HepG2 (cell line): ENCODE data around the gene TOMM7. TPM values are rescaled to one million over a fixed set of nuclear protein-coding genes. Genes with fewer than 3 reads are reported as not detected.

ENCODE experiments used
- MEF2D ChIP-seq: sonication (generic); formaldehyde crosslinking; IDR thresholded peaks from 2 replicates; pipeline ENCODE4 v1.5.1; 2020; ENCODE audit warnings: mild to moderate bottlenecking, missing genetic modification reagents
- MEIS1 ChIP-seq: sonication (generic); formaldehyde crosslinking; IDR thresholded peaks from 2 replicates; pipeline ENCODE4 v1.9.0; 2021; ENCODE audit warnings: mild to moderate bottlenecking, missing genetic modification reagents, moderate library complexity, borderline replicate concordance
- RFXANK ChIP-seq: IDR thresholded peaks from 2 replicates; pipeline ENCODE4 v1.6.1; 2016
- SIX1 ChIP-seq: sonication (generic); formaldehyde crosslinking; IDR thresholded peaks from 2 replicates; pipeline ENCODE4 v1.4.0; 2020; ENCODE audit warnings: missing genetic modification reagents, borderline replicate concordance
- SOX13 ChIP-seq, 3 experiments: fragments of 450-650 bp in 1 of 3; sonication (generic) in 1 of 3; formaldehyde crosslinking in 1 of 3; IDR thresholded peaks in 2 of 3; conservative IDR thresholded peaks in 1 of 3; 2 replicates each; pipeline versions ENCODE4 v1.5.0 to v1.6.1; 2016 to 2020; ENCODE audit warnings: antibody characterized with exemption in 1 of 3, mild to moderate bottlenecking in 1 of 3, missing compliant biosample characterization in 1 of 3, missing genetic modification reagents in 1 of 3, moderate library complexity in 1 of 3
- SRF ChIP-seq: IDR thresholded peaks from 2 replicates; pipeline ENCODE4 v1.6.1; 2011; ENCODE audit warnings: mild to moderate bottlenecking, low read depth, low read length, moderate library complexity
- THAP11 ChIP-seq: IDR thresholded peaks from 2 replicates; pipeline ENCODE4 v1.6.1; 2016; ENCODE audit warnings: missing biosample characterization, missing genetic modification reagents
- ZBTB7A ChIP-seq: sonication (generic); formaldehyde crosslinking; IDR thresholded peaks from 2 replicates; pipeline ENCODE4 v1.8.0; 2022; ENCODE audit warnings: mild to moderate bottlenecking, missing genetic modification reagents
- ZFP37 ChIP-seq: sonication (generic); formaldehyde crosslinking; IDR thresholded peaks from 2 replicates; pipeline ENCODE4 v1.4.0; 2020; ENCODE audit warnings: missing genetic modification reagents, borderline replicate concordance
- ZNF20 ChIP-seq: sonication (generic); formaldehyde crosslinking; IDR thresholded peaks from 2 replicates; pipeline ENCODE4 v1.4.0; 2020; ENCODE audit warnings: mild to moderate bottlenecking, moderate library complexity, missing genetic modification reagents
- ZNF234 ChIP-seq: sonication (generic); formaldehyde crosslinking; conservative IDR thresholded peaks from 2 replicates; pipeline ENCODE4 v1.5.1; 2020; ENCODE audit warnings: mild to moderate bottlenecking, missing genetic modification reagents
- ZNF263 ChIP-seq: sonication (generic); formaldehyde crosslinking; IDR thresholded peaks from 2 replicates; pipeline ENCODE4 v1.4.0; 2020; ENCODE audit warnings: missing genetic modification reagents
- ZNF343 ChIP-seq: sonication (generic); formaldehyde crosslinking; IDR thresholded peaks from 2 replicates; pipeline ENCODE4 v1.4.0; 2020; ENCODE audit warnings: mild to moderate bottlenecking, missing genetic modification reagents
- polyA plus RNA-seq, 8 experiments: library from polyadenylated mRNA; depleted of rRNA in 3 of 8; stranded (reverse) in 7 of 8; unstranded in 1 of 8; fragments of >200 nt; fragmentation: Illumina TruSeq in 4 of 8; extraction: Trizol in 4 of 8; gene quantifications; 2 replicates each; pipeline versions ENCODE4 v1.2.1 to v1.2.3, GENCODE V29; 2011 to 2016; ENCODE audit warnings: low read depth in 4 of 8, missing spikeins in 1 of 8, mixed read lengths in 1 of 8; ENCODE audit not compliant: insufficient read depth in 1 of 8
- total RNA-seq, 5 experiments: library from RNA; depleted of rRNA; stranded (reverse); fragments of >200 nt; fragmentation: Illumina TruSeq; extraction: Trizol; gene quantifications; 2 replicates each; pipeline ENCODE4 v1.2.3, GENCODE V29; 2016; ENCODE audit warnings: low read depth in 1 of 5
- TF ChIP-seq, protein P1 (sequence below): sonication (generic); formaldehyde crosslinking; IDR thresholded peaks from 2 replicates; pipeline ENCODE4 v1.5.0; 2020; ENCODE audit warnings: missing genetic modification reagents
- TF ChIP-seq, protein P2 (sequence below): sonication (generic); formaldehyde crosslinking; IDR thresholded peaks from 2 replicates; pipeline ENCODE4 v1.4.0; 2020; ENCODE audit warnings: missing genetic modification reagents
- TF ChIP-seq, protein P3 (sequence below), 2 experiments: IDR thresholded peaks; 2 replicates each; pipeline ENCODE4 v1.6.1; 2011 to 2012; ENCODE audit warnings: low read length in 2 of 2, borderline replicate concordance in 1 of 2, low read depth in 1 of 2, mild to moderate bottlenecking in 1 of 2, moderate library complexity in 1 of 2
- TF ChIP-seq, protein P4 (sequence below): sonication (generic); formaldehyde crosslinking; IDR thresholded peaks from 2 replicates; pipeline ENCODE4 v1.4.0; 2020; ENCODE audit warnings: missing genetic modification reagents

The TOMM7 gene
- total and polyA plus RNA-seq, 2 of the 13 experiments (the other 11 are each of a cell fraction or from before 2014, with no cell fraction given) = 251 to 369 TPM

DNA sequence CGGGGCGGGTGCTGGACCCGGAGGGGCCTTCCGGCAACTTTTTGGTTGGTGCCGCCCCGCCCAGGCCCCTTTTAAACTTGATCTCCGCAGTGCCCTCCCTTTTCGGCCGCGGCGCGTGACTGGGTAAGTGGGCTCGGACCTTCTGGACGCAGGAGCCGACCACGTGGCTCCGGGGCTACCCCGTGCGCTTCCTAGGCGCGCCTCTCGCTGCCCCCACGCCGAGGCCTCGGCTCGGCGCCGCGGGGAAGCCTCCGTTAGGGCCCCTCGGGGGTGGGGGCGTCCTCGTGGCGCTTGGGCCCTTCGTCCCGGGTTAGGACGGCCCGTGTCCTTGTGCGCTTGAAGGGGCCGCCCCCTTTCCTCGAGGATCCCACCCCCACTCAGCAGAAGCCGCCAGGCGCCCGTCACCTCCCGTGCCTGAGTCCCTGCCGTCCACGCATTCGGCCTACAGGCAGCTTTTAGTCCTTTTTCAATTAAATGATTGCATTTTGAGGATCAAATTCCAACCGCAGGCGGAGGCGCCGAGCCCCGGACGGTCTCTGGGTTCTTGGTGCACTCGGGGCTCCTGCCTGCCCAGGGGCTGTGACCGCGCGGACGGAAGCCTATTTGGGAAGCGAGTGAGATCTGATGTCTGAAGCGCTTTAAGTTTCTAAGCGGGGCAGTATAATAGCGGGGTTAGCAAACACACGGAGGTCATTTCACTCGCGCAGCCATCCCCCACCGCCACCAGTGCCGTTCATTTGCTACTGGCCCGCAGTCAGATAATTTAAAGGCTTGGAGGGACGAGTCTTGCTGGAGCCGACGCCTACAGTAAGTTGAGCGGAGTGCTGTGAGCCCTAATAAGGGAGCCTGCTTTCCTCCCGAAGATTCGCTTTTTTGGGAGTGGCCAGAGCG, 31.8 kb upstream of the TOMM7 start (continued):
- TF ChIP-seq, protein P1, sequence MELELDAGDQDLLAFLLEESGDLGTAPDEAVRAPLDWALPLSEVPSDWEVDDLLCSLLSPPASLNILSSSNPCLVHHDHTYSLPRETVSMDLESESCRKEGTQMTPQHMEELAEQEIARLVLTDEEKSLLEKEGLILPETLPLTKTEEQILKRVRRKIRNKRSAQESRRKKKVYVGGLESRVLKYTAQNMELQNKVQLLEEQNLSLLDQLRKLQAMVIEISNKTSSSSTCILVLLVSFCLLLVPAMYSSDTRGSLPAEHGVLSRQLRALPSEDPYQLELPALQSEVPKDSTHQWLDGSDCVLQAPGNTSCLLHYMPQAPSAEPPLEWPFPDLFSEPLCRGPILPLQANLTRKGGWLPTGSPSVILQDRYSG (CRISPR knock-in tag) = 0 out of 2 replicates have a peak, but pooled peaks have one; percentile 68
- TF ChIP-seq ZFP37 (CRISPR knock-in tag) (no peak), ZNF343 (CRISPR knock-in tag) (0 out of 2 replicates have a peak, but pooled peaks have one; percentile 38), SRF (0 out of 2 replicates have a peak, but pooled peaks have one; percentile 16), THAP11 (CRISPR knock-in tag) (peak; percentile 21; the same call in 1 of the 2 replicates), SOX13 (IDR thresholded peaks at IDR 0.05) (no peak), SOX13 (CRISPR knock-in tag; conservative IDR thresholded peaks at IDR 0.05 in 1 of 2, IDR thresholded peaks at IDR 0.05 in 1 of 2) (peak in 1 of 2 experiments; percentile 49; a peak in 2 of 4 replicates), ZNF234 (0 out of 2 replicates have a peak, but pooled peaks have one; percentile 51), SIX1 (CRISPR knock-in tag) (no peak), ZNF20 (no peak), MEF2D (CRISPR knock-in tag) (peak; percentile 51; the same call in 1 of the 2 replicates), RFXANK (CRISPR knock-in tag) (no peak), ZNF263 (peak; percentile 64; the same call in 1 of the 2 replicates), MEIS1 (CRISPR knock-in tag) (peak; percentile 46; the same call in 1 of the 2 replicates), ZBTB7A (CRISPR knock-in tag) (peak; percentile 72; the same call in 1 of the 2 replicates)
- TF ChIP-seq, protein P2, sequence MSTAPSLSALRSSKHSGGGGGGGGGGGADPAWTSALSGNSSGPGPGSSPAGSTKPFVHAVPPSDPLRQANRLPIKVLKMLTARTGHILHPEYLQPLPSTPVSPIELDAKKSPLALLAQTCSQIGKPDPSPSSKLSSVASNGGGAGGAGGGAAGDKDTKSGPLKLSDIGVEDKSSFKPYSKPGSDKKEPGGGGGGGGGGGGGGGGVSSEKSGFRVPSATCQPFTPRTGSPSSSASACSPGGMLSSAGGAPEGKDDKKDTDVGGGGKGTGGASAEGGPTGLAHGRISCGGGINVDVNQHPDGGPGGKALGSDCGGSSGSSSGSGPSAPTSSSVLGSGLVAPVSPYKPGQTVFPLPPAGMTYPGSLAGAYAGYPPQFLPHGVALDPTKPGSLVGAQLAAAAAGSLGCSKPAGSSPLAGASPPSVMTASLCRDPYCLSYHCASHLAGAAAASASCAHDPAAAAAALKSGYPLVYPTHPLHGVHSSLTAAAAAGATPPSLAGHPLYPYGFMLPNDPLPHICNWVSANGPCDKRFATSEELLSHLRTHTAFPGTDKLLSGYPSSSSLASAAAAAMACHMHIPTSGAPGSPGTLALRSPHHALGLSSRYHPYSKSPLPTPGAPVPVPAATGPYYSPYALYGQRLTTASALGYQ (CRISPR knock-in tag) = peak; percentile 73
- TF ChIP-seq, protein P3, sequence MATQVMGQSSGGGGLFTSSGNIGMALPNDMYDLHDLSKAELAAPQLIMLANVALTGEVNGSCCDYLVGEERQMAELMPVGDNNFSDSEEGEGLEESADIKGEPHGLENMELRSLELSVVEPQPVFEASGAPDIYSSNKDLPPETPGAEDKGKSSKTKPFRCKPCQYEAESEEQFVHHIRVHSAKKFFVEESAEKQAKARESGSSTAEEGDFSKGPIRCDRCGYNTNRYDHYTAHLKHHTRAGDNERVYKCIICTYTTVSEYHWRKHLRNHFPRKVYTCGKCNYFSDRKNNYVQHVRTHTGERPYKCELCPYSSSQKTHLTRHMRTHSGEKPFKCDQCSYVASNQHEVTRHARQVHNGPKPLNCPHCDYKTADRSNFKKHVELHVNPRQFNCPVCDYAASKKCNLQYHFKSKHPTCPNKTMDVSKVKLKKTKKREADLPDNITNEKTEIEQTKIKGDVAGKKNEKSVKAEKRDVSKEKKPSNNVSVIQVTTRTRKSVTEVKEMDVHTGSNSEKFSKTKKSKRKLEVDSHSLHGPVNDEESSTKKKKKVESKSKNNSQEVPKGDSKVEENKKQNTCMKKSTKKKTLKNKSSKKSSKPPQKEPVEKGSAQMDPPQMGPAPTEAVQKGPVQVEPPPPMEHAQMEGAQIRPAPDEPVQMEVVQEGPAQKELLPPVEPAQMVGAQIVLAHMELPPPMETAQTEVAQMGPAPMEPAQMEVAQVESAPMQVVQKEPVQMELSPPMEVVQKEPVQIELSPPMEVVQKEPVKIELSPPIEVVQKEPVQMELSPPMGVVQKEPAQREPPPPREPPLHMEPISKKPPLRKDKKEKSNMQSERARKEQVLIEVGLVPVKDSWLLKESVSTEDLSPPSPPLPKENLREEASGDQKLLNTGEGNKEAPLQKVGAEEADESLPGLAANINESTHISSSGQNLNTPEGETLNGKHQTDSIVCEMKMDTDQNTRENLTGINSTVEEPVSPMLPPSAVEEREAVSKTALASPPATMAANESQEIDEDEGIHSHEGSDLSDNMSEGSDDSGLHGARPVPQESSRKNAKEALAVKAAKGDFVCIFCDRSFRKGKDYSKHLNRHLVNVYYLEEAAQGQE (IDR thresholded peaks at IDR 0.05; ENCODE audit: borderline replicate concordance in 1 of 2, low read depth in 1 of 2, low read length in 2 of 2) = no peak
- TF ChIP-seq, protein P4, sequence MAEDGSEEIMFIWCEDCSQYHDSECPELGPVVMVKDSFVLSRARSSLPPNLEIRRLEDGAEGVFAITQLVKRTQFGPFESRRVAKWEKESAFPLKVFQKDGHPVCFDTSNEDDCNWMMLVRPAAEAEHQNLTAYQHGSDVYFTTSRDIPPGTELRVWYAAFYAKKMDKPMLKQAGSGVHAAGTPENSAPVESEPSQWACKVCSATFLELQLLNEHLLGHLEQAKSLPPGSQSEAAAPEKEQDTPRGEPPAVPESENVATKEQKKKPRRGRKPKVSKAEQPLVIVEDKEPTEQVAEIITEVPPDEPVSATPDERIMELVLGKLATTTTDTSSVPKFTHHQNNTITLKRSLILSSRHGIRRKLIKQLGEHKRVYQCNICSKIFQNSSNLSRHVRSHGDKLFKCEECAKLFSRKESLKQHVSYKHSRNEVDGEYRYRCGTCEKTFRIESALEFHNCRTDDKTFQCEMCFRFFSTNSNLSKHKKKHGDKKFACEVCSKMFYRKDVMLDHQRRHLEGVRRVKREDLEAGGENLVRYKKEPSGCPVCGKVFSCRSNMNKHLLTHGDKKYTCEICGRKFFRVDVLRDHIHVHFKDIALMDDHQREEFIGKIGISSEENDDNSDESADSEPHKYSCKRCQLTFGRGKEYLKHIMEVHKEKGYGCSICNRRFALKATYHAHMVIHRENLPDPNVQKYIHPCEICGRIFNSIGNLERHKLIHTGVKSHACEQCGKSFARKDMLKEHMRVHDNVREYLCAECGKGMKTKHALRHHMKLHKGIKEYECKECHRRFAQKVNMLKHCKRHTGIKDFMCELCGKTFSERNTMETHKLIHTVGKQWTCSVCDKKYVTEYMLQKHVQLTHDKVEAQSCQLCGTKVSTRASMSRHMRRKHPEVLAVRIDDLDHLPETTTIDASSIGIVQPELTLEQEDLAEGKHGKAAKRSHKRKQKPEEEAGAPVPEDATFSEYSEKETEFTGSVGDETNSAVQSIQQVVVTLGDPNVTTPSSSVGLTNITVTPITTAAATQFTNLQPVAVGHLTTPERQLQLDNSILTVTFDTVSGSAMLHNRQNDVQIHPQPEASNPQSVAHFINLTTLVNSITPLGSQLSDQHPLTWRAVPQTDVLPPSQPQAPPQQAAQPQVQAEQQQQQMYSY = 0 out of 2 replicates have a peak, but pooled peaks have one; percentile 40
